ENCODE measurements around the gene PLCB2.

GRCh38 chr15:40250771-40251483, 56.8 kb downstream of the PLCB2 start:
- no peak for TF ChIP-seq GATA2 (IDR thresholded peaks at IDR 0.05; ENCODE audit: low read depth, low read length)
- no peak for TF ChIP-seq GATA3 (IDR thresholded peaks at IDR 0.05; ENCODE audit: low read depth, low read length)

Data from SH-SY5Y (cell line).